ENCODE measurements around the gene ITGAE.

ITGAE gene

DNA sequence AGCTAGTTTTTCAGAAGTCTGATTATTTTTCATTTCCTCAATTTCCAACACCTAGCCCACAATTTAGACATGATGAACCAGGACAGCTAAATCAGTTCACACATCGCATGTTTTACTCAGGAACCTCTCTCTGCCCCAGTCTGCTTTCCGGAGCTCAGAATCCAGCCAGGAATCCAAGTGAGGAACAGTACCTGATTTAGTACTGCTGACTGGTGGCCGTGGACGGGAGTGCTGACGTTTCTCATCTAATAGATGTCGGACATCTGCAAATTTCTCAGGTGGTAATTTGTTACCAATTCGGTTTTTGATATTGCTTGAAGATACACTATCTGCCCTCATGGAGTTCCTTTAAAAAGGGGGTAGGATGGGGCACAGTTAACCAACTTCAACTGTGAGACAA lies 14.9 kb upstream of the ITGAE start:
- no peak for DNase-seq

DNA sequence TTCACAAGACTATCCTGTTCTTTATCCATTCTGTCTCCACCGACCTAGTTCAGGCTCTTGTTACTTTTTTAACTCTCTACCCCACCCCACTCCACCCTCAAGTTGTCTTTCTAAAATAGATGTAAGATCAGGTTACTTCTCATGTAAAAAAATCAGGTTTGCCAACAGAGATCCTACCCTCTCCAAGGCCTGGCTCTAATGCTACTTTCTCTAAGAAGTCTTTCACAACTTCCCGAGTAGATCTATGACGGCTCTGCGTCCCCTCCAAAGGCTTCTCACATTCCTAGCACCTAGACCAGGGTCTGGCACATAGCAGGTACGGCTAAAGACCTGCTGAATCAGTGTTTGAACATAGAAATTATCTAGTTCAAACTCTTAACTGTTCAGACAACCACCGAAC lies 14.1 kb upstream of the ITGAE start:
- DNase-seq, result no peak

- no peak for DNase-seq
Observed at GRCh38 chr17:3814361-3814760, 13.4 kb upstream of the ITGAE start.

GRCh38 chr17:3813171-3813570 lies 12.2 kb upstream of the ITGAE start:
- DNase-seq, result no peak

DNA sequence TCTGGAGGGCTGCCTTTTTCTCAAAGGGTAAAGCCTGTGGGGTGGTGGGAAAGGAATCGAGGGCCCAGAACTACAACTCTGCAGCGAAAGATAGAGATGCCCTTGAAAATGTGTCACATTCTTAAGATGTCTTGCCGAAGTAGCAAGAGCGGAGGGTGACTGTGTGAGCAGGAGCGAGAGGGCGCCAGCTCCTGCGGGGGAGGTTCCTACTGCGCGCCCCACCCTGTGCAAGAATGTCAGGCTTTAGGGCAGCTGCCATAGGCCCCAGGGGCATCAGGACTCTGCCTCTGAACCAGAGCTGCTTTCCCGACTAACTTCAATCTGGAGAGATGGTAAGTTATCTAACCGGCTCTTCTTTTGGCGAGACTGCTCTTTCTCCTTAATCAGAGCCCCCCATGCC lies 11.8 kb upstream of the ITGAE start:
- DNase-seq, result no peak

GRCh38 chr17:3812284-3812683 lies 11.3 kb upstream of the ITGAE start:
- no peak for DNase-seq

GRCh38 chr17:3810019-3810418 lies 9.0 kb upstream of the ITGAE start:
- no peak for DNase-seq

- DNase-seq, result no peak
Observed at GRCh38 chr17:3809135-3809534, 8.1 kb upstream of the ITGAE start.

DNA sequence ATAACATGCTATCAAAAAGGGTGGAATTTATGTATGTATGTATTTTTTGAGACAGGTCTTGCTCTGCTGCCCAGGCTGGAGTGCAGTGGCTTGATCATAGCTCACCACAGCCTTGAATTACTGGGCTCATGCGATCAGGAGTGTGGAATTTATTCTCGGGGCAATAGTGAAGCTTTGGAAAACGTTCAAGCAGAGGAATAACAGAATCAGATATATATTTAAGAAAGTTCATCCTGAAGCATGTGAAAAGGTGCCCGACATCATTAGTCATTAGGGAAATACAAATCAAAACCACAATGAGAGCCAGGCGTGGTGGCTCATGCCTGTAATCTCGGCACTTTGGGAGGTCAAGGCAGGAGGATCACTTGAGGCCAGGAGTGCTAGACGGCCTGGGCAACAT lies 7.7 kb upstream of the ITGAE start:
- DNase-seq, result no peak

DNA sequence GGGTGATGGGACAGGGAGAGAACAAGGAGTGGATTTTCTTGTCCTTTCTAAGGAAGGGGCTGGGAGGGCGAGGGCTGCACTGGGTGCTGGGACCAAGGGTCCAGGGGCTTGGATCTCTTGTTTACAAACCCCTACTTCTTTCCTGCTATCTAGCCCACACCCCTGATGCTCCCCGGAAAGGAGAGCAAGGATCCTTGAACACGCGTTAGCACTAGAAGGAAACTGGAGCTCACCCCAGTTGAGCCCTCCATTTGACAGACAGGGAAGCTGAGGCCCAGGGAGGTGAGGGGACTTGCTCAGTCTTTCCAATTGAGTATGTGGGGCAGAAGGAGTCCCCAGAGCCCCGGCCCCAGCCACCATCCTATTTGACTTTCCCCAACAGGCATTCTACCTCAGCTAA lies 4.6 kb upstream of the ITGAE start:
- DNase-seq, result no peak

- peak; percentile 32 for DNase-seq
Observed at GRCh38 chr17:3804503-3804931, 3.5 kb upstream of the ITGAE start.

DNA sequence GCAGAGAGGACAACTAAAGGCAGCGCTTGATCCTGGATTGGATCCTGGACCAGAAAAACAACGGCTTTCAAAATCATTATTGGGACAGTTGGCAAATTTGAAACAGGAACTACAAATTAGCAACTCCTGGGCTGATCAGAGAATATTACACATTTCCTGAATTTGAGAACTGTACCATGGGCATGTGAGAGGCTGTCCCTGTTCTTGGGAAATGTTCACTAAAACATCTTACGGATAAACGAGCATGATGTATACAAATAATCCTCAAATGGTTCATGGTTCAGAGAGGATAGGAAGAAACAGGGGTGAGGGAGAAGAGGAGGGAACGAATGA lies 2.3 kb upstream of the ITGAE start:
- no peak for DNase-seq

DNA sequence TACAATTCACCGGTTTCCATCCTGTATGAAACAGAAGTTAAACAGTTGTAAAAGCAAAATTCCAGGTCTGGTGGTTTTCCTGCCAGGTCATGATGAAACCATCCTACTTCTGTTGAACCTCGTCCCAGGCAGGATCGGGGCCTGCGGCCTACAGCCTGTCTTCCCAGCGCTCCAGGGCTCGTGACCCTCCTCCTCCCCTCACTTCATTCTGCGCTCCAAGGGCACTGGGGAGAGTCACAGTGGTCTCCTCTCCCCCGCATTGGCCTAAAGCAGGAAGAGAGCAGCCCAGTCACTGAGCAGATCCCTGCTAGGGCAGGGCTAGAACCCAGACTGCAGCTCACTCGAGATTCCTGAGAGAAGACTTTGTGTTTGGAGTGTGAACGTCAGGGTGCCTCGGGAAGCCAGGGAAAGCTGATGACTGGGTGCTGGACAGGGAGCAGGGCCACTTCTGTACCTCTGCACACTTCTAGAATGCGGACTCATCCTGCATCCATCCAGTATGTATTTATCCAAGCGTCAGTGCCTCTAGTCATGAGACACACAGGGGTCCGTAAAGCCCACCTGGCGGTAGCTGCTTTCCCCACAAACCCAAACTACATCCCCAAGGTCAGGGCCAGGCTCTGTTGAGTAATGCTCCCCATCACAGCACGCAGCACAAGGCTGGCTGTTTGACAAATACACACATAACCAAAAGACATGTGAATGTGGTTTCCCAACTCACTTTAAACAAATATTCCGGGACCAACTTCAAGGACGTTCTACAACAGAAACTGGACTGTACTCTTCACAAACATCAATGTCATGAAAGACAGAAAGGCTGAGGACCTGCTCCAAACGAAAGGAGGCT lies 1.7 kb upstream of the ITGAE start:
- no peak for DNase-seq

DNA sequence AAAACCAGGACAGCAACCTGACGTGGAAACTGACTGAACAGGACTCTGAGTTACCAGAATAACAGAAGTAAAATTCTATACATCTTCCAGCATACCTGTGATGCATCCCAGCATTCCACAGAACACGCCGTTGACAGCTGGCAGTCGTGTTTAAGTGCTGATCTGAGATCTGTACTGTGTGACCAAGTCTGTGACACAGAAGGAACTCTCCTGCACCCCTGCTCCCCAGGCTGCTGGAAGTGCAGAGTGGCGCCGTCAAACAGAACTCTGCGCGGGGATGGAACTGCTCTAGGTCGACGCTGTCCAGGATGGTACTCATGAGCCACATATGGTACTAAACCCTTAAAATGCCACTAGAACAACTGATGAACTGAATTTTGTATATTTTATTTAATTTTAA lies 804 bp upstream of the ITGAE start:
- no peak for DNase-seq

GRCh38 chr17:3801347-3801746 lies 359 bp upstream of the ITGAE start:
- DNase-seq, result no peak

DNA sequence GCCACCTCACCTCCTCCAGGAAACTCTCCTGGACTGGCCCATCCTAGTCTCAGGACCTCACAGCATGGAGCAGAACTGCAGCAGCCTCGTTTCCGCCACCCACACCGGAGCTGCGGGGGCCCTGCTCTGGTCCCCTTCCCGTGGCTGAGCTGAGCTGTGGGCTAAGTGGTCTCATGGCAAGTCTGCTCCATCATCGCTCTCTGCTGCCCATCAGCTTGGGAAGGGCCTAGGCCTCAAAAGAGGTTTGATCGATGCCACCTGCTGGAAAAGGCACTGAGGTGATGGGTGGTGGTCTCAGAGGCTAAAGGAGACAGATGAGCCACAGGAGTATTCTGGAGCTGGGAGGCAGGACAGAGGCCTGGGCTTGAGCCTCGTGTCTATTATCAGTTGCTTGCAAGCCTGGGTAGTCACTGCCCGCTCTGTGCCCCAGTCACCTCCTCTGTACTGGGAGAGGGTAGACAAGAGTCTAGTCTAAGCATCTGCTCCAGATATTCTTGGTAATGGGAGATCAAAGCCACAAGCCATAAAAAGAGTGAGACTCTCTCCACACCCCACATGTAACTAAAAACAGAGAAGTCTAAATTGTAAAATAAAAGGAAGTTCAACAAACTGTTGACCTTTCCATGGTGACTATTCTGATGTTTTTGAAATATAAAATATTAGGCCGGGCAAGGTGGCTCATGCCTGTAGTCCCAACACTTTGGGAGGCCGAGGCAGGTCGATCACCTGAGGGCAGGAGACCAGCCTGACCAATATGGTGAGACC lies 1.6 kb downstream of the ITGAE start:
- no peak for DNase-seq

GRCh38 chr17:3798273-3799180 lies 2.5 kb downstream of the ITGAE start:
- no peak for DNase-seq

- DNase-seq, result peak; percentile 59
Observed at GRCh38 chr17:3796822-3797170, 4.2 kb downstream of the ITGAE start.

- peak; percentile 76 for DNase-seq
Observed at GRCh38 chr17:3796110-3796821, 4.7 kb downstream of the ITGAE start.

GRCh38 chr17:3795390-3796102 lies 5.4 kb downstream of the ITGAE start:
- DNase-seq, result peak; percentile 48

- peak; percentile 59 for DNase-seq
Observed at GRCh38 chr17:3794557-3795389, 6.2 kb downstream of the ITGAE start.

Measured in CD4-positive, alpha-beta T cell treated with Interleukin-6 for 4 hours (primary cell).